ENCODE data around the gene FRMPD2.
"Not testable (repeated sequence)": the region's sequence is repeated elsewhere in the genome, so short reads cannot be mapped to it uniquely, and the experiment has no call there.

The FRMPD2 gene

DNA sequence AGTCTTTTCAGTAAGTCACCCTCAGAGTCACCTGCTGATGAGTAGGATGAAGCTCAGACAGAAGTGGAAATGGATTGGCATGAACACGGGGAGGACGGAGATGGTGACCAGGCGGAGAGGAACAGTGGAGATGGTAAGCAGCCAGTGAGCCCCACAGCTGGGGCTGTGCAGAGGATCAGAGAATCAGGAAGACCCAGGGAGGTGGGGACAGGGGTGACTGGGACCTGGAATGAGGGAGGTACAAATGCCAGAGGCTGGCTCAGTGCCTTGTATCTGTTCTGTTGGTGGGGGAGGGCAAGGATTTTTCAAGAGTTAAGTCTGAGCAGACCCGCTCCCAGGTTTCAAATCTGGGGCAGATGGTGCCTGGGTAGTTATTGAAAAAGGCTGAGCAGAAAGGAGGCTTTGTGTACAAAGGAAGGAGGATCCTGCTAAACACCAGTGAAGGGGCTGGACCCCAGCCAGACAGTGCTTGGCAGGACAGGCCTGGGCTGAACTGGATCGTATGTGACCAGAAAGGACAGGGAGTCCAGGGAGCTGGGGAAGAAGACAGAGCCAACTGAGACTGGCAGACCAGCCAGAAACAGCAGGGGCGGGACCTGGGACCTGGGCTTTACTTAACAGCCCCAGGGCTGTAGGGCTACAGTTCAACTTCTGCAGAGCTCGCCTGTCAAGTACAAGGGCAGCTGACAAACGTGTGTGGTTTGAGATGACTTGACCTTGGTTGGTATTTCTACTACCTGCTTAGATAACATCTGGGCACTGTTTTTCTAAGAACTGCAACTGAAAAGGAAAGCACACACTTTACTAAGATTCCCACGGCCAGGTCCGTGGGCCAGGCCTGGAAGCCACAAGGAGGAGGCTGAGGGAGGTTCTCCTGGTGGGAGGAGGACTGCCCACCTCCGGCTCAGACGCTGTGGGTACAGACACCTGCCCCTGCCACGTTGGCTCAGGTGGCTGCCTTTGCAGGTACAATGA is 13.2 kb upstream of the FRMPD2 start:
- FAIRE-seq = no peak

DNA sequence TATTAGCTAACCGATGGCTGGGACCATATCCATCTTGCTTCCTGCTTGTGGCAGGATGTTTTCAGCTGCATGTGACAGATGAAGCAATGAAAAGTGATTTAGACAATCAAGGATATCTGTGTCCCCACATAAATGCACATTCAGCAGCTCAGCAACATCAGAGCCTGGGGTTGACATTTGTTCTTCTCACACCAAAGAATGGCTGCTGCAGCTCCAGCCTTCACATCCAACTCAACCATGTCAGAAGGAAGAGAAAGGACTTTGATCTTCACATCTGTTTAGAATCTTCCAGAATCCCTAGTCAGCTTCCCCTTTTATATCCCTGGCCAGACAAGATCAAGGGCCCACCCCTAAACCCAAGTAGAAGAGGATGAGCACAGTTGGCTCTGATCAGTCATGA is 11.9 kb upstream of the FRMPD2 start:
- FAIRE-seq = no peak

DNA sequence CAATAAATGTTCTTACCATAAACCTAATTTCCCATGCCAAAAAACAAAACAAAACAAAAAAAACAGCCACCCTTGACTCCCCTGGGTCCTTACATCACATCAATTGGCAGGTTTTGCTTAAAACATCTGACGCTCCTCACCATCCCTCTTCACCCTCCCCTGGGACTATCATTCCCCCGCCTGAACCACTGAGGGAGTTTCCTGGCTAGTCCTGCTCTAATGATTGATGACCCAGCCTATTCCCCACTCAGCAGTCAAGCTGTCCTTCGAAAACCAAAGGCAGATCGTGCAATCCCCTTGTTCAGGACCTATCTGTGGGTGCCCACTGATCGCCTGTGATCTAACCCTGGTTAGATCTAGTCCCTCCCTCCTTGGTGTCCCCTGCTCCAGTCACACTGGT is 11.2 kb upstream of the FRMPD2 start:
- FAIRE-seq = no peak

DNA sequence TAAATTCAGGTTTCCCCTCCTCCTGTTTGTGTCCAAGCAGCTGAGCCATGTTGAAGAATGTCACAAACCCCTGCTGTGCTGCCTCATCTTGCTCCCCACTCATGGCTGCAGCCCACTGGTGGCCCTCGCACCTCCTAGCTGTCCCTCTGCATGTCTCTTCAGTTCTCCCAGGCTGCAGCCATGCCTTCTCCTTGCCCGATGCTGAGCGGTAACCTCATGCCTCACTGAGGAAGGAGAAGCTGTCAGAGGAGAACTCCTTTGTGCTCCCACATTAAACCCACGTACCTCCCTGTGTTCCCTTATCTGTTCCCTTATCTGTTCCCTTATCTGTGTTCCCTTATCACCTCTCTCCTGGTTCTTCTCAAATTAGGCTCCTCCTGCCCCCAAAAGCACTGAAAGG is 10.3 kb upstream of the FRMPD2 start:
- no peak for FAIRE-seq

DNA sequence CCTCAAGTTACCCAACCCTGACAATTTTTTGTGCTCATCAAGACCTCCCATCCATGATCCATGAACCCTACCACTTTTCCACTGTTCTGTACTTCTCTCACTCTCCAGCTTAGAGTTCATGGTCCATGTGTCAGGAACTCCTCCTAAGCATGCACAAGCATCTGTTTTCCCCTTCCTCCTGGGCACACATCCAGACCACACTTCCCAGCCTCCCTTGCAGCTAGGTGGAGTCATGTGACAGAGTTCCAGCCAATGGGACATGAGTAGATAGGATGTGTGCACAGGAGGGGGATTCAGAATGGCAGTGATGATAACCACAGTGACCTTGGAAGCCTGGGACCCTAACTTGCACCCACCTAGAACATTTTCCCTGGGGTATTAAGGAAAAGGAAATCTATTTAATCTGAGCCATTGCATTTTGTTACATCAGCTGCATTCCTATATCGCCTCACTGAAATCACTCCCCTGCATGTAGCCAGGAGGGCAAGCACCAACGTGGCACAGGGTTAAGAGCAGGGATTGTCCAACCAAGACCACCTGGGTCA is 9.6 kb upstream of the FRMPD2 start:
- FAIRE-seq = no peak

DNA sequence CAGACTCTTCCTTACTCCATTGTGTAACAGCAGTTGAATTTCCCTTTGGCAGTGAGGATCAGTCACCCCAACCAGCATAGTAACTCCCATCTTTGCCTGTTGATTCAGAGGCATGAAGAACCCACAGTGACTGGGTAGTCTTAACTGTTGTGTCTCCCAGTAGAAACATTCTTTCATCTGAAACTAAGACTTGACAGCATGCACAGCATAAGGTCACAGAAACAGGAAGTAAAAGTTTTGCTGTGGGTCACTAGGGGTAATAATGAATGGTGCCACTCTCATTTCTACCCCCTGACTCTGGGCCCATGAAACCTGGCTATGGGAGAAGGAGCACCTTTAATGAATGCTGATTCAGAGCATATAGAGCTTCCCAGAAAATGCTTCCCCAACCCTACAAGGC is 8.3 kb upstream of the FRMPD2 start:
- no peak for FAIRE-seq

DNA sequence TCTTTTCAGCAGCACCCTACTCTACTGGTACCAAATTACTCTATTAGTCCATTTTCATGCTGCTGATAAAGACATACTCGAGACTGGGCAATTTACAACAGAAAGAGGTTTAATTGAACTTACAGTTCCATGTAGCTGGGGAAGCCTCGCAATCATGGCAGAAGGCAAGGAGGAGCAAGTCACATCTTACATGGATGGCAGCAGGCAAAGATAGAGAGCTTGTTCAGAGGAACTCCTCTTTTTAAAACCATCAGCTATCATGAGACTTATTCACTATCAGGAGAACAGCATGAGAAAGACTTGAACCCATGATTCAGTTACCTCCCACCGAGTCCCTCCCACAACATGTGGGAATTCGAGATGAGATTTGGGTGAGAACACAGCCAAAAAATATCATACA is 7.2 kb upstream of the FRMPD2 start:
- FAIRE-seq = not testable (repeated sequence)

DNA sequence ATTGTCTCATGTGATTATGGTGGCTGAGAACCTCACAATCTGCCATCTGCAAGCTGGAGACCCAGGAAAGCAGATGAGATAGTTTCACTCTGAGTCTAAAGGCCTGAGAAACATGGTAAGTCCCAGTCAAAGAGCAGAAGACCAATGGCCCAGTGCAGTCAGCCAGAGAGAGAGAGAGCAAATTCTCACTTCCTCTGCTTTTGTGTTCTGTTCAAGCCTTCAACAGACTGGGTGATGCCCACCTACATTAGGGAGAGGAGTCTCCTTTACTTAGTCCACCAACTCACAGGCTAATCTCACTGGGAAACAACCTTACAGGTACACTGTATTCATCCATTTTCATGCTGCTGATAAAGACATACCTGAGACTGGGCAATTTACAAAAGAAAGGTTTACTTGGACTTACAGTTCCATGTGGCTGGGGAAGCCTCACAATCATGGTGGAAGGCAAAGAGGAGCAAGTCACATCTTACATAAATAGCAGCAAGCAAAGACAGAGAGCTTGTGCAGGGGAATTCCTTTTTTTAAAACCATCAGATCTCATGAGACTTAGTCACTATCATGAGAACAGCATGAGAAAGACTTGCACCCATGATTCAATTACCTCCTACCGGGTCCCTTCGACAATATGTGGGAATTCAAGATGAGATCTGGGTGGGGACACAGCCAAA is 4.7 kb upstream of the FRMPD2 start:
- no peak for FAIRE-seq

DNA sequence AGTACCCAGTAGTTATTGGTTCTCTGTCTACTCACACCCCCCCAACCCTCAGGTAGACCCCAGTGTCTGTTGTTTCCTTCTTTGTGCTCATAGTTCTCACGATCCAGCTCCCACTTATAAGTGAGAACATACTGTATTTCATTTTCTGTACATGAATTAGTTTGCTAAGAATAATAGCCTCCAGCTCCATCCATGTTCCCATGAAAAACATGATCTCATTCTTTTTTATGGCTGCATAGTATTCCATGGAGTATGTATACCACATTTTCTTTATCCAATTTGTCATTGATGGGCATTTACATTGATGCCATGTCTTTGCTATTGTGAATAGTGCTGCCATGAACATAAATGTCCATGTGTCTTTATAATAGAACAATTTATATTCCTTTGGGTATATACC is 2.6 kb upstream of the FRMPD2 start:
- no peak for FAIRE-seq

DNA sequence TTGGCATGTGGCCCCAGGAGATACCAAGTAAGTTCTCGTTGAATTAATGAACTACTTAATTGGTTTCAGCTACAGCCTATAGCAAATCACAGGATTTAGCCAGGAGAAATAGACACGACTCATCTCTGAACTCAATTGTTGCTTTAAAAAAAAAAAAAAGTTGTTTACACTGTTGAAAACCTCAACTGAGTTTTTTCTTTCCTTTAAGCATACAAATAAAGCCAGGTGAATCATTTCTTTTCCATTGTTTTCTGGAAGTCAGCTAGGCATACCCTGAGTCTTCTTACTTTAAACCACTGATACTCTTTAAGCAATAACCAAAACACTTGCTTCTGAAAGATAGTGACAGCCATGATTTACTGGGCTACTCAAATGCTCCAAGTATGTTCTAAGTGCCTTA is 755 bp downstream of the FRMPD2 start:
- no peak for FAIRE-seq

DNA sequence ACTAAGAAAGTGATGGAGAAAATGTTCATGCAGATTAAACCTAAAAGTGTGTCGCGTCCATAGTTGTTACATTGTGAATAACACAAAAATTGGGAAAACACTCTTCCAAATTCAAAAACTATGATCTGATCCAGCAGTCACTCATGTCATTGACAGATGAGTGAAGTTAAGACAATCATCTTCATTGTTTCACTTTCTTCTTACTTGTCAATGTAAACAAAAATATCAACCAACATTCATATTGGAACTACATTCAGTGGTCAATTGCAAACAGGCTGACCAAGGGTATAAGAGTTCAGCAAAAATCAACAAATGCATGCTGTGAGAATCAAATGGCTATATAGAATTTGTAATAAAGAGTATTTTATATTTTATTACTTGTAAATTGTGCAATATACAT is 1.8 kb downstream of the FRMPD2 start:
- no peak for FAIRE-seq

DNA sequence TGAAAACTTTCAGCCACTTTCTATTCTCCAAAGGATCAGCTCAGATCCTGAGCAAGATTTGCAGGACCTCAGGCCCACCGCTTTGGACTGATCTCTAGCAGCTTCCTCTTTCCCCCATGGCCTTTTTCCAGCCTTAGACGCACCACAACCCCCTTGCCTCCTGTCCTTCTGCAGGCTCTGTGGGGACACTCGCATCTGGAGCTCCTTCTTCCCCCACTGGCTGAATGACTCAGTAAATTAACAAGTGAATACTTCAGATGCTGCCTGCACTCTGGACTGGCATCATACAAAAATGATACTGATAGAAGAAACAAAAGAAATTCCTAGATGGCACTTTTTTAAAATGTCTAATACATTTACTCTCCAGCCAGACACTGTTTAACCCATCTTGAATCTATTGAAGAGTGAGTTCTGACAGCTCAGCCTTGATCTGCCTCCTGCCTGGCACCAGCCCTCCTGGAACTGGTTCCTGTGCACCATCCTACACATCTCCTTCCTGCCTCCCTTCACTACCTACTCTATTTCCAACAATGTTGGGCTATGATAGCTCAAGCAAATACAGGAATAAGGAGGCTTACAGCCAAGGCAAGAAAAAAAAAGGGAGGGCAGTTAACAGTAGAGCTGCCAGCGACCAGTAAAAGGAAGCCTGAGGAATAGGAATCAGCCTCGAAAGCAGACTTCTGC is 3.3 kb downstream of the FRMPD2 start:
- FAIRE-seq = no peak

DNA sequence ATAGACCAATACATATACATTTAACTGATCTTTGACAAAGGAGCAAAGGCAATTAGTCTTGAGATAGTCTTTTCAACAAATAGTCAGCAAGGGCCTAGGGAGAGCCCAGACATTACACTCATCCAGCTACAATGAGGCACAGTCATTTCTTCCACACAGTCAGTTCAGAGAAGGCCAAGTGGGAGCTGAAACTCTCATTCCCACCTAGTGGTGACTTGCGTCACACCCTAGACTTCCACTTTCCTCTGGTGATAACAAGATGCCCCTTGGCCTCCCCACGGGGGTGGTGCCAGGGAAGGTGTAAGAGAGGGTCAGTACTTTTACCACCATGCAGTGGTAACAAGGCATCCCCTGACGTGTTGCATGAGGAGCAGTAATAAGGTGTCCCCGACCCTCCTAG is 8.0 kb downstream of the FRMPD2 start:
- FAIRE-seq = no peak

DNA sequence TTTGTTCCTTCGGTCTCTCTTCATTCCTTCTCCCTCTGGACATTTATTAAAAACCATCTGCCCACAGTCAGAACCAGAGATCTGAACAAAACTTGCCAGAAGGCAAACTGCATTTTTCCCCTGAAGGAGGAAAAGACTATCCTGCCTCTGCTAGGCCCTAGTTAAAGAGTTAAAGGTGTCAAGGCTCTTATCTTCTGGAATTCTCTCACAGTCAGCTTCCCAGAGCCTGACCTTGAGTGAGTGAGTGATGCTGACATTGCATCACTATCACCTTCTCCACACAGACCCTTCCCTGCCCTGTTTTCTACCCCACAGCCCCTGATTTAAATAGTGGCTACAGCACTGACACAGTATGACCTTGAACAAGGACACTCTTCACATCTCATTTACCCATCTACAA is 16.4 kb downstream of the FRMPD2 start:
- no peak for FAIRE-seq

DNA sequence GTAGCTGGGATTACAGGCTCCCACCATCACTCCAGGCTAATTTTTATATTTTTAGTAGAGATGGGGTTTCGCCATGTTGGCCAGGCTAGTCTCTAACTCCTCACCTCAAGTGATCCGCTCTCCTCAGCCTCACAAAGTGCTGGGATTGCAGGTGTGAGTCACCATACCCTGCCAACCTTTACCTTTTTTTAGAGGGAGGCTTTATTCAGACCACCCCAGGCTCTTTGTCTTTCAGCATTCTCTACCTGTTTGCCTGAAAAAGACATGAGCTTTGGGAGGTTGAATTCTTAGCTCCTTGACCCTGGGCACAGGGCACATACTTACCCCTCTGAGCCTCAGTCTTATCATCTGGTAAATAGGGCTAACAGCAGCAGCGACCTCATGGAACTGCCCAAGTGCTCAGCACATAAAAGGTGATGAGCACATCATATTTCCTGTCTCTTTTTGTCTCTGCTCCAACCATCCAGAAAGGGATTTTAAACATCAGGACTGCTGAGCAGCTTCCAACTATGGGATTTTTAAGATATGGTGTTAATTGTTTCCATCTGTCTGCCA is 17.0 kb downstream of the FRMPD2 start:
- no peak for FAIRE-seq

DNA sequence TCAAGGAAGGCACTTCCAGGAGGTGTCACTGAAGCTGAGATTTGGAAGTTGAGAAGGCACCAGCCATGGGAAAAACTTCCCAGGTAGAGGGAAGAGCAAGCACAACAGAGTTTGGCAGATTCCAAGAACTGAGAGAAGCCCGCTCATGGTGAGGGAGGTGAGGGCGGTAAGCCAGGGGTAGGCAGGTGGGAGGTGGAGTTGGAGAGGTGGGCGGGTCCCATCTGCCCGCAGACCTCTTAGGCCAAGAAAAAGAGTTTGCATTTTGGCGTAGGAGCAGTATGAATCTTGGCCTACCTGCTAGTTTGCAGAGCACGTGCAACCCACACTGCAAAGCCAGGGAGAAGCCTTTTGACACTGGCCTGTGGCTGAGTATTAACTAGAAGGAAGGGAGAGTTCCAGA is 18.8 kb downstream of the FRMPD2 start:
- FAIRE-seq = no peak

DNA sequence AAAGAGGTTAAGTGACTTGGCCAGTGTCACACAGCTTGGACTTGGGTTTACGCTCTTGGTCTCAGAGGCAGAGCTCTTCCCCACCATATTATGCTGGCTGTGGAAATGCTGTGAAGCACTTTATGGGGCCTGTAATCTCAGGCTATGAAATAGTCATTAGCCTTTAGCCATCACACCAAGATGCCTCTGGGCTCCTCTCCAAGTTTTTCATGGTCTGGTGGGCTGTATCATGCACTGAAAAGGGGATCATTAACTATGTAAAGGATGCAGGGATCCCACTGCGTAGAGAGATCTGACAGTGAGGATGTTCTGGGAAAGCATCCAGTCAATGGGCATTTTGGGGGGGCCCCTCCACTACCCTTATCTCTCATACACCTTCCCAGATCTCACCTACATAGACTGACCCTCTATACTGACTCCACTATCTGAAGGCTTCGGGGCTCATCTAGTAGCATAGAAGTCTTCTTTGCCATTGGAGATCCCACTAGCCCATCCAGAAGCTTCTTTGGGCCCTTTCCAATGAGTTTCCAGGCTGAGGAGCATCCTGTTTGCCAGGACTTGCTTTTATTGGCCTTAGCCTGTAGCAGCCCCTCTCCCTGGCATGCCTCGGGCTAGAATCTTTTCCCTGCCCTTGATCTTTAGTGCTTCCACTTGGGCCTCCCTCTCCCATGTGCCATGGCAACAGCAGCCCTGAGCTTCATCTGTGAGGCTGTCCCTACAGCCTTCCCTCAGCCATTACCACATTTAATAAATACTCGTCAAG is 19.6 kb downstream of the FRMPD2 start:
- FAIRE-seq = no peak

DNA sequence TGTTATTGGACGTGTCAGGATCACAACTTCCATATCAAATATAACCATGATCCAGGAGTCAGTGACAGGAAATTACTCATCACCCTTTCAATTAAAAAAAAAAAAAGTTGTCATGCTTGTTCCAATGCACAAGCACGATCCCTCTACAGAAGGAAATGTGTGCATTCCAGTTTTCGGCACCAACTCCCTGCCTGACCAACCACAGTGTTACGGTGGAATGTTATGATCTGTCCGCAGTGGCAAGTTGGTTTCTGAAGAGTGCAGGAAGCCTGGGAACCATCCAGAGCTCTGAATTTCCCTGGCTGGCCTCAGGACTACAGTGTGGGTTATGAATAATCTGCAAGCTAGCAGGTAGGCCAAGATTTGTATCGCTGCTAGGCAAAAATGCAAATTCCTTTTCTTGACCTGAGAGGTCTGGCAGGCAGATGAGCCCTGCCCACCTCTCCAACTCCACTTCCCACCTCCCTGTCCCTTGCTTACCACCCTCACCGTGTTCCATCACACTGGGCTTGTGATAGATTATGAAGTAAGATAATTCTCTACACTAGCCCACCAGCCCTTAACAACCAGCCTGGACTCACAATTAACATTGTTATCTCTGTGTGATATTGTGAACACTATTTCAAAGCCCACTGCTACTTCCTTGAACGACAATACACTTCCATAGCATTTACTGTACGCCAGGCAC is 20.4 kb downstream of the FRMPD2 start:
- no peak for FAIRE-seq

DNA sequence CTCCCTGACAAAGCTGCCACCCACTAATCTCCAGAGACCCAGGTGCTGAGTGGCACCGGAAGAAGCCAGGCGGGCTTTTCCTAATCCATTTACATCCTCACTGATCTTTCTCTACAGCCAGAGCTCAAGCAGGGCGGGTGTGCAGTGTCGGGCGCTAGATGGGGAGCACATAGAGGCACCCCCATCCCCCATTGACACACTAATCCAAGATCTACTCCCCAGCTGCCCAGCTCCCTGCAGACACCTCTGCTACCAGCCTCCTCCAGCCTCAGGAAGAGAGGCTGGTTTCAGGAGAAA is 22.2 kb downstream of the FRMPD2 start:
- no peak for FAIRE-seq

DNA sequence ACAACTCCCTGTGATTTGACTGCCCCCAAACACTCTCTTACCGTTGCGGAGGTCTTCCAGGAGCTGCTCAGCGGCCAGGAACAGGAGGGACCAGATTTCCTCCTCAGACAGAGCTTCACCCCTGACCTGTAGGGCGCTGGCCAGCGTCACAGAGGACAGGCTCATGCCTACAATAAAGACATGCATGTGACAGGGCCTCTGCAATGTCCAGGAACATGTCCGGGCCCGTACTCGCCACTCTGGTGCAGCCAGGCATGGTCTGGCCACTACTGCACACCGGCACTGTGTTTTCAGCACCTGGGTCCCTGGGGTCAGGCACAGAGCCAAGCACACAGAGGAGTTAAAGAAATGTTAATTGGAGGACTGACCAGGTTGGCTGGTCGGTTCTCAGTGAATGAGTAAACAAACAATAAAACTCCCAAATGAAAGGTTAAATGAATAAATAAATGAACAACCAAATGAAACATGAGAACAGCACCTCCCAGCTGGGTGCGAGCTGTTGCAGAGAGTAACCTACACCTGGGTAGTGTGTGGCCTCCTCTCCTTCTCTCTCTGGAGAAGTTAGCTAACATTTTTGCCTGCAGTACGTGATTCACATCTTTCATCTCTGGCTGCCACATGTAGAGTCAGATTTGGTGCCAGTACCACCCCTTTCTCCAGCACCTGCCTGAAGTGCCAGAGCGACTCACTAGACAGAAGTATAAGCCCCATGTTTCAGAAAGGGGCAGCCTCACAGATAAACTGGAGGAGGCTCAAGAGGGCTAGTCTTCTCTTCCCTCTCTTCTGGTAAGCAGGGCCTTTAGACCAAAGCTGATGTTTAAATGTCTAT is 22.8 kb downstream of the FRMPD2 start:
- no peak for FAIRE-seq

DNA sequence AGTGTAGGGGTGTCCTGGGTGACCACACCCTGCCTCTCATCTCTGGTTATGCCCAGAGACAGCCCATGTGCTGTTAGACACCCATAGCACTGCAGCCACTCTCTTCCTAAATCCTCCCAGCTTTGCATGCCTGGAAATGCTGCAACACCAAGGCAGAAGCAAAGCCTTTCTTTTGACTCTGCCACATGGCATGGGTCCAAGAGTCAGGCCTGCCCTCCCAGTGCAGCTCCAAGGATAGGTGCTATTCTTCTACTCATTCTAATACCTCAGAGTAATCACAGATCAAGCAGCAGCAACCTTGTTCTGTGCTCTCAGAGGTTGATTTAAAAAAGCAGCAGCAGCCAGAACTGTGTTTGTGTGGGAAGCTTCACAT is 23.4 kb downstream of the FRMPD2 start:
- FAIRE-seq = no peak

Data from G401.6 (cell line).